Measurements from ENCODE around the gene APOB.

The APOB gene, protein sequence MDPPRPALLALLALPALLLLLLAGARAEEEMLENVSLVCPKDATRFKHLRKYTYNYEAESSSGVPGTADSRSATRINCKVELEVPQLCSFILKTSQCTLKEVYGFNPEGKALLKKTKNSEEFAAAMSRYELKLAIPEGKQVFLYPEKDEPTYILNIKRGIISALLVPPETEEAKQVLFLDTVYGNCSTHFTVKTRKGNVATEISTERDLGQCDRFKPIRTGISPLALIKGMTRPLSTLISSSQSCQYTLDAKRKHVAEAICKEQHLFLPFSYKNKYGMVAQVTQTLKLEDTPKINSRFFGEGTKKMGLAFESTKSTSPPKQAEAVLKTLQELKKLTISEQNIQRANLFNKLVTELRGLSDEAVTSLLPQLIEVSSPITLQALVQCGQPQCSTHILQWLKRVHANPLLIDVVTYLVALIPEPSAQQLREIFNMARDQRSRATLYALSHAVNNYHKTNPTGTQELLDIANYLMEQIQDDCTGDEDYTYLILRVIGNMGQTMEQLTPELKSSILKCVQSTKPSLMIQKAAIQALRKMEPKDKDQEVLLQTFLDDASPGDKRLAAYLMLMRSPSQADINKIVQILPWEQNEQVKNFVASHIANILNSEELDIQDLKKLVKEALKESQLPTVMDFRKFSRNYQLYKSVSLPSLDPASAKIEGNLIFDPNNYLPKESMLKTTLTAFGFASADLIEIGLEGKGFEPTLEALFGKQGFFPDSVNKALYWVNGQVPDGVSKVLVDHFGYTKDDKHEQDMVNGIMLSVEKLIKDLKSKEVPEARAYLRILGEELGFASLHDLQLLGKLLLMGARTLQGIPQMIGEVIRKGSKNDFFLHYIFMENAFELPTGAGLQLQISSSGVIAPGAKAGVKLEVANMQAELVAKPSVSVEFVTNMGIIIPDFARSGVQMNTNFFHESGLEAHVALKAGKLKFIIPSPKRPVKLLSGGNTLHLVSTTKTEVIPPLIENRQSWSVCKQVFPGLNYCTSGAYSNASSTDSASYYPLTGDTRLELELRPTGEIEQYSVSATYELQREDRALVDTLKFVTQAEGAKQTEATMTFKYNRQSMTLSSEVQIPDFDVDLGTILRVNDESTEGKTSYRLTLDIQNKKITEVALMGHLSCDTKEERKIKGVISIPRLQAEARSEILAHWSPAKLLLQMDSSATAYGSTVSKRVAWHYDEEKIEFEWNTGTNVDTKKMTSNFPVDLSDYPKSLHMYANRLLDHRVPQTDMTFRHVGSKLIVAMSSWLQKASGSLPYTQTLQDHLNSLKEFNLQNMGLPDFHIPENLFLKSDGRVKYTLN (N-terminal part only)

DNA sequence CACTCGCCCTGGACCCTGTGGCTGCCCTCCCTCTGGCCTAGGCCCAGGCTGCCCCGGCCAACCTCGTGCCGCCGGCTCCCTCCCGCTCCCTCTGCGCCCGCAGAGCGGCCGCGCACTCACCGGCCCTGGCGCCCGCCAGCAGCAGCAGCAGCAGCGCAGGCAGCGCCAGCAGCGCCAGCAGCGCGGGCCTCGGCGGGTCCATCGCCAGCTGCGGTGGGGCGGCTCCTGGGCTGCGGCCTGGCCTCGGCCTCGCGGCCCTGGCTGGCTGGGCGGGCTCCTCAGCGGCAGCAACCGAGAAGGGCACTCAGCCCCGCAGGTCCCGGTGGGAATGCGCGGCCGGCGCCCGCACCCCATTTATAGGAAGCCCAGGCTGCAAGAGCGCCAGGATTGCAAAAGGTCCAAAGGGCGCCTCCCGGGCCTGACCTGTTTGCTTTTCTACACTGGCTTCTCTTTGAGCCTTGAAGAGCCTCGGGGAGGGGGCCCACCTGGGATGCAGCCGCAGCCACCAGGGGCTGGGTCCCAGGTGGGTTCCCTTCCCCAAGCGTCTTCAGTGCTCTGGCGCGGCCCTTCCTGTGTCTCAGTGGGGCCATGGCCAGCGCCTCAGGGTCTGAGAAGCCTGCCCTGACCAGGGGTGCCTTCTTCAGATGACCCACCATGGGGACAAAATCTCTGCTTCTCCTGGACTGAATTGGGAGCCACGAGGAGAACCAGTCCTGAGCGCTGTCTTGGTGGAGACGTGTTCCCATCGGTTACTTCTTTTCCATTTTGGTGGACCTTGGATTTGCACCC, at the start of gene APOB:
APOB (minus strand) TSS at position 330 of the 789 bp plus-strand sequence; CDS start at position 202, 128 bp downstream.
- DNase-seq (ENCODE audit: low read depth in 2 of 2) = no peak

GRCh38 chr2:21092308-21092869, 48.5 kb upstream of the APOB start:
- DNase-seq (ENCODE audit: low read depth in 2 of 2) = no peak

DNA sequence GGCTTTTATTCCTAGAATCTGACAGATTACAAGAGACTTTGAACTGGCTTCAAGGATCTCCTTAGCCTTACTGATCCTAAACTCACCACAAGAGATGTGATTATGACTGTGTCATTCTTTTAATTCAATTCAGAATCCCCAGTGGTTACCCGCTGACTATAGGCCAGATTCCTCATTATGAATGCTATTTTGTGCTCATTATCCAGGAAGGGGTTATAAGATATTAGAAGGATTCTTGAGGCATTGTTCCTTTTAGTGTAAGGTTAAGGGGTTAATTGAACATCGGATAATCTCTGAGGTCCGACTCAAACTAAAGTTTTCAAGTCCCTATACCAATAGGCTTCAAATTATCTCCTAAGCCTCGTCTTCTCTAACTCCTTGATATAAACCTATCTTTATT, 40.5 kb upstream of the APOB start:
- DNase-seq (ENCODE audit: low read depth in 2 of 2) = no peak

- no peak for DNase-seq (ENCODE audit: low read depth in 2 of 2)
Observed at GRCh38 chr2:21083482-21083881, 39.6 kb upstream of the APOB start.

- DNase-seq (ENCODE audit: low read depth in 2 of 2) = no peak
Observed at GRCh38 chr2:21078296-21078695, 34.4 kb upstream of the APOB start.

GRCh38 chr2:21072477-21073242, 28.8 kb upstream of the APOB start:
- no peak for DNase-seq (ENCODE audit: low read depth in 2 of 2)

DNA sequence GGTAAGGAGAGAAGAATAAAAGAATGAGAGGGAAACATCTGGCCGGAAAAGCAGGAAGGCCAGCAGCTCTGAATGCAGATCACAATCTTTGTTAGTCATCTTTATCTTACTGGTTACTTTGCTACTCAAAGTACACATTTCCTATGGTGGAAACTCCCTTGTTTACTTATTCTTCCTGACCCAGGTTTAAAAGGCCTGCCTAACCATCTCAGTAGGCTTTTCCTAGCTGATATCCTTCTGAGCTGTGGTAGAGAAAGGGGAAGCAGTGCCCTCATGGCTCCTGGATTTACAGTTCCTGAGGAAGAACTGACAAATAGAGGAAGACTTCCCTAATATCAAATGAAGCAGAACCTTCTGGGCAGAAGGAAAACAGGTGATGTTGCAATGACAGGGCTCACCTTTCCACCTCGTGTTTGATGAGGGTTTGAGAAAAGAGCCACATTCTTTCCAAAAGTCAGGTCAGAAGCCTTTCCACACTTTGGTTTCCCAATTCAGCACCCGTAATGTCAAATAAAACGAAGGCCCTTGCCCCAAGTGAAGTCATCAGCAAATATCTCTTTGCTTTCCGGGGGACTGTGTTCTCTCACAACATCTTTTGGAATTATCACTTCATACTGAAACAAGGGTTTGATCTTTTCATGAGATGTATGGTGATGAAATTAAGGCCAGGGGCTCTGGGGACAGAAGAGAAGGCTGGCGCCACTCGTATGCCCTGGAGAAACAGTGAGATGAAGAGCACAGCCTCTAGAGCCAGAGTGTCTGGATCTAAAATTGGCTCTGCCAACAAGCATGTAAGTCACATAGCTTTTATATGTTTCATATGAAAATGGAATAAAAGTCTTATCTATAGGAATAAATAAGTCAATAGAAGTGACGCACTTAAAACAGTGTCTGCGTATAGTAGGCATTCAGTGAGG, 26.7 kb upstream of the APOB start:
- no peak for DNase-seq (ENCODE audit: low read depth in 2 of 2)

DNA sequence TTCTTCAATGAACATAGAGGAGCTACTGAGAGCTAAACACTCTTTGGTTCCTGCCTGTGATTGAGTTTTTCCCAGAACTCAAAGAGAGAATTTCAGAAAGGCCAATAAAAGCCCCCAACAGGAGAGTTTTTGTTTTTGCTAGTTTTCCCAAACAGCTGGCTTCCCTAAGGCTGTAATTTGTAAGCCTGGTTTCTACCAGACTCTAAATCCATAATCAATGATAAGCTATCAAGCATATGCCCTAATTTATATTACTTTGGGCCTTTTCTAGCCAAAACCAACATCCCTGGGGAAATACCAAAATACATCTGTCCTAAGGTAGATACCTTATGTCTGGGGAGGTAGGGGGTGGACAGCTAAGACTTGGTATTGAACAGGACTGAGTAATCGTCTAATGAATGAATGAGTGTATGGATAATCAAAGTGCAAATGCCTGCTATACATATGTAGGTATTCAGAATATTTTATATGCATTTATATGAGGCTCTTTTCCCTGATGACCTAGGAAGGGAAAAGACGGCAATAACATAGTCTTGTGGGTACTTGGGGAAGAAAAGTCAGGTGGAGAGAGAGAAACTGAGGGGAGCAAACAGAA, 26.0 kb upstream of the APOB start:
- no peak for DNase-seq (ENCODE audit: low read depth in 2 of 2)

- DNase-seq (ENCODE audit: low read depth in 2 of 2) = no peak
Observed at GRCh38 chr2:21067859-21068537, 24.1 kb upstream of the APOB start.

GRCh38 chr2:21067125-21067524, 23.3 kb upstream of the APOB start:
- no peak for DNase-seq (ENCODE audit: low read depth in 2 of 2)

- no peak for DNase-seq (ENCODE audit: low read depth in 2 of 2)
Observed at GRCh38 chr2:21059885-21060610, 16.2 kb upstream of the APOB start.

GRCh38 chr2:21057097-21057496, 13.2 kb upstream of the APOB start:
- no peak for DNase-seq (ENCODE audit: low read depth in 2 of 2)

GRCh38 chr2:21055879-21056790, 12.3 kb upstream of the APOB start:
- no peak for DNase-seq (ENCODE audit: low read depth in 2 of 2)

GRCh38 chr2:21055451-21055850, 11.6 kb upstream of the APOB start:
- DNase-seq (ENCODE audit: low read depth in 2 of 2) = no peak

DNA sequence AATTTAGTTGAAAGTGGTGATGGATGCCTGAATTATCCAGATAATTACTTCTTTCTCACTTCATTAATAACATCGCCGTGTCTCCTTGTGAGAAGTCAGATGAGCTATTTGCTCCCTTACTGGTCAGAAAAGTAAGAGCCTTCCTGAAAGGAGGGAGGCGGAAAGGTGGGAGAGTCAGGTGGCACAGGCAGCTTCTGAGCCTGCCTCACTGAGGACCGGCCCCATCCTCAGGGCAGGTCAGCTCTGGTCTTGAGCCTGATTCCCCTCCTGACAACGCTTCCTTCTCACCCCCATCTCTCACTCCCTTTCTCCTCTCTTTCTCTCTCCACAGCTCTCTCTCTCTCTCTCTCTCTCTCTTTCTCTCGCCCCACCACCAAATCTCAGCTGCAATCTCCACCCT, 10.1 kb upstream of the APOB start:
- DNase-seq (ENCODE audit: low read depth in 2 of 2) = no peak

- DNase-seq (ENCODE audit: low read depth in 2 of 2) = no peak
Observed at GRCh38 chr2:21052044-21052443, 8.2 kb upstream of the APOB start.

All from stimulated activated CD8-positive, alpha-beta memory T cell treated with anti-CD3 and anti-CD28 coated beads, Interleukin-15, amount 100 ng/mL, for 48 hours (primary cell).